HG02840 (cell line): ENCODE data around the gene KDM2B.
A peak's percentile ranks its signal among the peaks of the same experiment; 100 is the strongest.

Source experiments
- ATAC-seq: cut with Tn5 transposase; IDR thresholded peaks from one replicate; pipeline ENCODE4 v1.9.1; 2021; ENCODE audit warnings: mild to moderate bottlenecking, moderate library complexity, moderate number of reproducible peaks; ENCODE audit not compliant: unreplicated experiment, low FRiP score

Gene KDM2B

GRCh38 chr12:121568518-121568917, 12.3 kb downstream of the KDM2B start:
- no peak for ATAC-seq

- ATAC-seq = no peak
These were observed 15.7 kb downstream of the KDM2B start for GRCh38 chr12:121565076-121565475.

GRCh38 chr12:121562488-121562887, 18.3 kb downstream of the KDM2B start:
- no peak for ATAC-seq

- ATAC-seq = no peak
These were observed 19.8 kb downstream of the KDM2B start for GRCh38 chr12:121561009-121561395.

GRCh38 chr12:121560392-121561008, 20.3 kb downstream of the KDM2B start:
- no peak for ATAC-seq

GRCh38 chr12:121558956-121559355, 21.9 kb downstream of the KDM2B start:
- no peak for ATAC-seq

- no peak for ATAC-seq
These were observed 29.7 kb downstream of the KDM2B start for GRCh38 chr12:121550974-121551634.

- no peak for ATAC-seq
These were observed 31.7 kb downstream of the KDM2B start for GRCh38 chr12:121549075-121549474.

- no peak for ATAC-seq
These were observed 35.3 kb downstream of the KDM2B start for GRCh38 chr12:121545480-121545879.

- no peak for ATAC-seq
These were observed 37.0 kb downstream of the KDM2B start for GRCh38 chr12:121543786-121544185.

- ATAC-seq = no peak
These were observed 40.9 kb downstream of the KDM2B start for GRCh38 chr12:121539908-121540307.

GRCh38 chr12:121538699-121539061, 42.1 kb downstream of the KDM2B start:
- no peak for ATAC-seq

- peak; percentile 12 for ATAC-seq
These were observed 42.8 kb downstream of the KDM2B start for GRCh38 chr12:121537814-121538698.

GRCh38 chr12:121536899-121537813, 43.7 kb downstream of the KDM2B start:
- ATAC-seq = peak; percentile 58

- ATAC-seq = peak; percentile 43
These were observed 44.5 kb downstream of the KDM2B start for GRCh38 chr12:121536054-121536898.

GRCh38 chr12:121535150-121536053, 45.4 kb downstream of the KDM2B start:
- no peak for ATAC-seq

- no peak for ATAC-seq
These were observed 46.2 kb downstream of the KDM2B start for GRCh38 chr12:121534495-121535148.
